ENCODE data around the gene ABLIM3. TPM values are rescaled to one million over a fixed set of nuclear protein-coding genes. Genes with fewer than 3 reads are reported as not detected.

The ABLIM3 gene
- total and polyA plus RNA-seq, 2 donors (not counting 3 experiments of a cell fraction or from before 2014, with no cell fraction given): 16.7 to 42.1 TPM

DNA sequence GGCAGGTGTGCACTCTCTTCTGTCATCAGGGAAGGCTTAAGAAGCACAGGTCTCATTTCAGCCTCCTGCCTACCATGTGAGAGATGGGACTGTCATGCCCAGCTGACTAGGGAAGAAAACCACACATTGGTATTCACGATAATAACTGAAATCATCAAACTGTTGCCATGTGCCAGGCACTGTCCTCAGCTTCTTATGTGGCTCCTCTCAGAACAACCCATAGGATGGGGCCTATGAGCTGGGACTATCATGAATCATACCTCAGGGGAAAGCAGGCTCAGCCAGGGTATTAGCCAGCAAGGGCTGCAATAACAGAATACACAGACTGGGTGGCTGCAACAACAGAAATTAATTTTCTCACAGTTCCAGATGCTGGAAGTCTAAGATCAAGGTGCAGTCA is 133.6 kb downstream of the ABLIM3 start:
- TF ChIP-seq, protein P1, sequence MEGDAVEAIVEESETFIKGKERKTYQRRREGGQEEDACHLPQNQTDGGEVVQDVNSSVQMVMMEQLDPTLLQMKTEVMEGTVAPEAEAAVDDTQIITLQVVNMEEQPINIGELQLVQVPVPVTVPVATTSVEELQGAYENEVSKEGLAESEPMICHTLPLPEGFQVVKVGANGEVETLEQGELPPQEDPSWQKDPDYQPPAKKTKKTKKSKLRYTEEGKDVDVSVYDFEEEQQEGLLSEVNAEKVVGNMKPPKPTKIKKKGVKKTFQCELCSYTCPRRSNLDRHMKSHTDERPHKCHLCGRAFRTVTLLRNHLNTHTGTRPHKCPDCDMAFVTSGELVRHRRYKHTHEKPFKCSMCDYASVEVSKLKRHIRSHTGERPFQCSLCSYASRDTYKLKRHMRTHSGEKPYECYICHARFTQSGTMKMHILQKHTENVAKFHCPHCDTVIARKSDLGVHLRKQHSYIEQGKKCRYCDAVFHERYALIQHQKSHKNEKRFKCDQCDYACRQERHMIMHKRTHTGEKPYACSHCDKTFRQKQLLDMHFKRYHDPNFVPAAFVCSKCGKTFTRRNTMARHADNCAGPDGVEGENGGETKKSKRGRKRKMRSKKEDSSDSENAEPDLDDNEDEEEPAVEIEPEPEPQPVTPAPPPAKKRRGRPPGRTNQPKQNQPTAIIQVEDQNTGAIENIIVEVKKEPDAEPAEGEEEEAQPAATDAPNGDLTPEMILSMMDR (IDR thresholded peaks at IDR 0.05; ENCODE audit: extremely low read depth in 1 of 2, insufficient read depth in 1 of 2, low read depth in 1 of 2, low read length in 2 of 2): no peak
- no peak for TF ChIP-seq EZH2 (IDR thresholded peaks at IDR 0.05; ENCODE audit: borderline replicate concordance, low read depth, low read length, severe bottlenecking)
- no peak for TF ChIP-seq JUN (IDR thresholded peaks at IDR 0.05; ENCODE audit: borderline replicate concordance, insufficient read depth, insufficient read length, low read depth)
- no peak for TF ChIP-seq POLR2A (IDR thresholded peaks at IDR 0.05; ENCODE audit: low read depth, low read length)
- TF ChIP-seq MYC (IDR thresholded peaks at IDR 0.05; ENCODE audit: low read depth, low read length): no peak
- TF ChIP-seq FOS (IDR thresholded peaks at IDR 0.05; ENCODE audit: borderline replicate concordance, insufficient read depth, low read length): no peak
- no peak for TF ChIP-seq GATA2 (IDR thresholded peaks at IDR 0.05; ENCODE audit: insufficient read depth, insufficient read length, low read depth, low read length)
- no peak for TF ChIP-seq POLR2AphosphoS5 (IDR thresholded peaks at IDR 0.05; ENCODE audit: insufficient read depth, low read depth, low read length)
- TF ChIP-seq, protein P2, sequence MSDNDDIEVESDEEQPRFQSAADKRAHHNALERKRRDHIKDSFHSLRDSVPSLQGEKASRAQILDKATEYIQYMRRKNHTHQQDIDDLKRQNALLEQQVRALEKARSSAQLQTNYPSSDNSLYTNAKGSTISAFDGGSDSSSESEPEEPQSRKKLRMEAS (IDR thresholded peaks at IDR 0.05; ENCODE audit: insufficient read depth, insufficient read length): no peak
- DNase-seq (ENCODE audit: low read depth, low spot score) (no peak), FAIRE-seq (no peak)
- Histone ChIP-seq H3K27ac (ENCODE audit: insufficient read depth, low read depth, low read length) (no peak overlapping the region), H3K4me2 (ENCODE audit: insufficient read depth, low read length) (no peak overlapping the region), H3K79me2 (ENCODE audit: control insufficient read depth, insufficient read depth, low read length) (no peaks in the 10 kb centered on the region), H2AFZ (ENCODE audit: low read depth, low read length) (no peak overlapping the region), H3K36me3 (ENCODE audit: control insufficient read depth in 2 of 2, extremely low read depth in 1 of 2, insufficient read depth in 2 of 2, low read length in 2 of 2) (no peaks in the 10 kb centered on the region), H3K9ac (replicated peaks; ENCODE audit: extremely low read depth, insufficient read depth, low read length) (no peak overlapping the region), H3K4me1 (ENCODE audit: control insufficient read depth, extremely low read depth, insufficient read depth, low read length) (peaks cover 14% of the 10 kb centered on the region), H3K9me3 (replicated peaks; ENCODE audit: control insufficient read depth, insufficient read depth, low read length) (no peaks in the 10 kb centered on the region), H3K4me3 (replicated peaks in 1 of 3; ENCODE audit: insufficient read depth in 1 of 3, low read depth in 1 of 3, low read length in 3 of 3) (no peak overlapping the region), H3K27me3 (ENCODE audit: control insufficient read depth in 2 of 2, insufficient read depth in 2 of 2, low read length in 2 of 2) (no peaks in the 10 kb centered on the region), H4K20me1 (replicated peaks; ENCODE audit: control insufficient read depth, extremely low read depth, insufficient read depth, low read length) (no peaks in the 10 kb centered on the region), H3K9me1 (replicated peaks; ENCODE audit: control insufficient read depth, extremely low read depth, insufficient read depth, low read length) (no peaks in the 10 kb centered on the region)
- dilution Hi-C loops (cut with MboI; ENCODE audit: extremely low pct_ligation_motif_present, low sequenced_read_pairs) (no loop called here), intact Hi-C loops (cut with micrococcal nuclease) (no loop called here)
- no TSS peak for BruUV-seq (replicated peaks)
- ChIA-PET POLR2A (no interaction called here), CTCF (interaction anchor here (1.7 kb wide), 2 partner anchors 10 to 13 kb away, joined by 6 to 11 read pairs; no protein-coding TSS in a partner anchor)
